Skeletal muscle tissue (tissue), 4 donors: Measurements from ENCODE around the gene GABRP. TPM values are rescaled to one million over a fixed set of nuclear protein-coding genes. Genes with fewer than 3 reads are reported as not detected.
"Not testable (repeated sequence)": the region's sequence is repeated elsewhere in the genome, so short reads cannot be mapped to it uniquely, and the experiment has no call there.

Experiments used
- H3K27ac ChIP-seq: one replicate; pipeline ENCODE4 v1.7.0; 2013; ENCODE audit warnings: mild to moderate bottlenecking, low read depth, low read length, inconsistent platforms
- H3K27me3 ChIP-seq, 3 donors: one replicate each; pipeline ENCODE4 v1.7.0; 2013; ENCODE audit warnings: low read length in 3 of 3; ENCODE audit not compliant: control insufficient read depth in 3 of 3, insufficient read depth in 3 of 3
- H3K36me3 ChIP-seq, 3 donors: one replicate each; pipeline ENCODE4 v1.7.0; 2013; ENCODE audit warnings: low read length in 3 of 3; ENCODE audit not compliant: control insufficient read depth in 3 of 3, insufficient read depth in 3 of 3
- H3K4me1 ChIP-seq, 3 donors: one replicate each; pipeline ENCODE4 v1.7.0; 2013; ENCODE audit warnings: low read length in 3 of 3, mild to moderate bottlenecking in 3 of 3; ENCODE audit not compliant: control insufficient read depth in 3 of 3, insufficient read depth in 3 of 3
- H3K4me3 ChIP-seq, 3 donors: one replicate each; pipeline ENCODE4 v1.7.0; 2013; ENCODE audit warnings: low read length in 3 of 3
- H3K9ac ChIP-seq, 3 donors: one replicate each; pipeline ENCODE4 v1.7.0; 2013; ENCODE audit warnings: low read length in 3 of 3, mild to moderate bottlenecking in 3 of 3, moderate library complexity in 2 of 3, low read depth in 1 of 3
- H3K9me3 ChIP-seq, 3 donors: one replicate each; pipeline ENCODE4 v1.7.0; 2013; ENCODE audit warnings: low read length in 3 of 3; ENCODE audit not compliant: control insufficient read depth in 3 of 3
- total RNA-seq: library from RNA; depleted of rRNA; stranded (reverse); fragments of >200 nt; gene quantifications from one replicate; pipeline ENCODE4 v1.2.3, GENCODE V29; 2014
- donor health status: Osteomylitis.

GABRP gene
- total RNA-seq, 1 donor from 2014 or later = under 0.01 TPM

- H3K4me1 ChIP-seq = peaks cover 9 to 16% (median 10%) of the 10 kb centered on the region in 3 donors
- H3K9me3 ChIP-seq = no peaks in the 10 kb centered on the region
- no peak overlapping the region for H3K9ac ChIP-seq
- no peak overlapping the region for H3K27ac ChIP-seq
- H3K4me3 ChIP-seq = no peak overlapping the region
- H3K27me3 ChIP-seq = peaks cover 8 to 21% (median 11%) of the 10 kb centered on the region in 3 donors
- no peaks in the 10 kb centered on the region for H3K36me3 ChIP-seq
Measured at GRCh38 chr5:170753311-170753710, 30.2 kb upstream of the GABRP start.

- H3K27ac ChIP-seq, H3K9me3 ChIP-seq, H3K4me3 ChIP-seq, H3K9ac ChIP-seq, H3K36me3 ChIP-seq: not testable (repeated sequence)
- Histone ChIP-seq H3K27me3 (peaks cover 8 to 28% (median 8%) of the 10 kb centered on the region in 3 donors), H3K4me1 (peaks cover 9 to 10% (median 10%) of the 10 kb centered on the region in 3 donors)
Measured at GRCh38 chr5:170754508-170754907, 29.0 kb upstream of the GABRP start.

GRCh38 chr5:170755679-170756456 is 27.7 kb upstream of the GABRP start:
- no peaks in the 10 kb centered on the region for H3K36me3 ChIP-seq
- no peaks in the 10 kb centered on the region for H3K9me3 ChIP-seq
- no peak overlapping the region for H3K27ac ChIP-seq
- H3K4me1 ChIP-seq = peaks cover 9 to 10% (median 10%) of the 10 kb centered on the region in 3 donors
- H3K9ac ChIP-seq = no peak overlapping the region
- no peak overlapping the region for H3K4me3 ChIP-seq
- peaks cover 0 to 31% (median 17%) of the 10 kb centered on the region in 3 donors for H3K27me3 ChIP-seq

- peaks cover 9 to 10% (median 10%) of the 10 kb centered on the region in 3 donors for H3K4me1 ChIP-seq
Measured at GRCh38 chr5:170756691-170757090, 26.8 kb upstream of the GABRP start.

GRCh38 chr5:170757182-170757601 is 26.3 kb upstream of the GABRP start:
- no peak overlapping the region for H3K4me3 ChIP-seq

More at GRCh38 chr5:170756691-170757090, 26.8 kb upstream of the GABRP start:
- Histone ChIP-seq H3K36me3 (no peaks in the 10 kb centered on the region), H3K27ac (peak overlapping the region; percentile 13), H3K27me3 (peaks cover 0 to 29% (median 14%) of the 10 kb centered on the region in 3 donors), H3K9me3 (no peaks in the 10 kb centered on the region), H3K9ac (no peak overlapping the region), H3K4me3 (no peak overlapping the region)

GRCh38 chr5:170757669-170758068 is 25.9 kb upstream of the GABRP start:
- H3K9me3 ChIP-seq = no peaks in the 10 kb centered on the region
- no peak overlapping the region for H3K4me3 ChIP-seq
- no peak overlapping the region for H3K27ac ChIP-seq
- peaks cover 9 to 10% (median 9%) of the 10 kb centered on the region in 3 donors for H3K4me1 ChIP-seq
- H3K9ac ChIP-seq = no peak overlapping the region
- no peaks in the 10 kb centered on the region for H3K36me3 ChIP-seq
- H3K27me3 ChIP-seq = peaks cover 0 to 24% (median 14%) of the 10 kb centered on the region in 3 donors

More at GRCh38 chr5:170757182-170757601, 26.3 kb upstream of the GABRP start:
- Histone ChIP-seq H3K27ac (peak overlapping the region; percentile 13), H3K9ac (no peak overlapping the region), H3K4me1 (peaks cover 9 to 10% (median 10%) of the 10 kb centered on the region in 3 donors), H3K36me3 (no peaks in the 10 kb centered on the region), H3K9me3 (no peaks in the 10 kb centered on the region), H3K27me3 (peaks cover 0 to 27% (median 14%) of the 10 kb centered on the region in 3 donors)

GRCh38 chr5:170758481-170758880 is 25.0 kb upstream of the GABRP start:
- Histone ChIP-seq H3K36me3 (no peaks in the 10 kb centered on the region), H3K9me3 (no peaks in the 10 kb centered on the region), H3K9ac (no peak overlapping the region), H3K27me3 (peaks cover 0 to 24% (median 14%) of the 10 kb centered on the region in 3 donors), H3K4me1 (peaks cover 8 to 10% (median 9%) of the 10 kb centered on the region in 3 donors), H3K27ac (no peak overlapping the region), H3K4me3 (no peak overlapping the region)

GRCh38 chr5:170760113-170760512 is 23.4 kb upstream of the GABRP start:
- Histone ChIP-seq H3K4me3 (no peak overlapping the region), H3K27me3 (peaks cover 0 to 24% (median 14%) of the 10 kb centered on the region in 3 donors)

GRCh38 chr5:170761048-170761707 is 22.3 kb upstream of the GABRP start:
- H3K4me1 ChIP-seq = peaks cover 5 to 10% (median 9%) of the 10 kb centered on the region in 3 donors
- H3K27ac ChIP-seq = no peak overlapping the region
- no peak overlapping the region for H3K4me3 ChIP-seq
- no peaks in the 10 kb centered on the region for H3K36me3 ChIP-seq
- no peak overlapping the region for H3K9ac ChIP-seq
- peaks cover 0 to 24% (median 14%) of the 10 kb centered on the region in 3 donors for H3K27me3 ChIP-seq
- no peaks in the 10 kb centered on the region for H3K9me3 ChIP-seq

More at GRCh38 chr5:170760113-170760512, 23.4 kb upstream of the GABRP start:
- Histone ChIP-seq H3K9ac (no peak overlapping the region), H3K27ac (no peak overlapping the region), H3K36me3 (no peaks in the 10 kb centered on the region), H3K9me3 (no peaks in the 10 kb centered on the region), H3K4me1 (peaks cover 8 to 10% (median 9%) of the 10 kb centered on the region in 3 donors)

GRCh38 chr5:170761708-170762066 is 21.8 kb upstream of the GABRP start:
- Histone ChIP-seq H3K36me3 (no peaks in the 10 kb centered on the region), H3K9ac (no peak overlapping the region), H3K4me3 (no peak overlapping the region), H3K27ac (no peak overlapping the region), H3K4me1 (peaks cover 5 to 8% (median 5%) of the 10 kb centered on the region in 3 donors), H3K9me3 (no peaks in the 10 kb centered on the region), H3K27me3 (peaks cover 0 to 24% (median 14%) of the 10 kb centered on the region in 3 donors)
